GM12891 (cell line): ENCODE measurements around the gene RIBC2.

Source experiments
- POLR2A ChIP-seq: IDR thresholded peaks from 2 replicates; pipeline ENCODE4 v1.6.1; 2011; ENCODE audit warnings: low read depth, low read length, control low read depth
- POLR2AphosphoS5 ChIP-seq: IDR thresholded peaks from 2 replicates; pipeline ENCODE4 v1.6.1; 2011; ENCODE audit warnings: low read depth, low read length, control low read depth
- SPI1 ChIP-seq: IDR thresholded peaks from 2 replicates; pipeline ENCODE4 v1.6.1; 2011; ENCODE audit warnings: low read depth, low read length, control low read depth
- TAF1 ChIP-seq: IDR thresholded peaks from 2 replicates; pipeline ENCODE4 v1.6.1; 2011; ENCODE audit warnings: low read depth, low read length, control low read depth

GRCh38 chr22:45424241-45424731, 10.8 kb downstream of the RIBC2 start:
- TF ChIP-seq POLR2AphosphoS5: no peak
- no peak for TF ChIP-seq TAF1
- TF ChIP-seq POLR2A: no peak
- no peak for TF ChIP-seq SPI1
